Breast epithelium (tissue), 4 donors: Measurements from ENCODE around the gene LPGAT1. TPM values are rescaled to one million over a fixed set of nuclear protein-coding genes. Genes with fewer than 3 reads are reported as not detected.

Experiments used
- DNase-seq, 2 donors: peaks; one replicate each; pipeline ENCODE4 v3.0.0-alpha.2; 2019; ENCODE audit warnings: low spot score in 2 of 2
- H3K27ac ChIP-seq, 2 donors: fragments of 200-600 bp; sonication (generic) in 1 of 2; one replicate each; pipeline ENCODE4 v1.5.1; 2016 to 2019; ENCODE audit warnings: mild to moderate bottlenecking in 1 of 2
- H3K27me3 ChIP-seq, 2 donors: fragments of 200-600 bp; sonication (generic) in 1 of 2; one replicate each; pipeline versions ENCODE4 v1.5.1 to v1.6.0; 2017 to 2019; ENCODE audit warnings: control low read depth in 1 of 2, mild to moderate bottlenecking in 1 of 2
- H3K36me3 ChIP-seq: fragments of 200-600 bp; one replicate; pipeline ENCODE4 v1.5.1; 2019
- H3K4me1 ChIP-seq, 2 donors: fragments of 200-600 bp; sonication (generic); one replicate each; pipeline ENCODE4 v1.5.1; 2016 to 2019; ENCODE audit warnings: control low read depth in 1 of 2
- H3K4me3 ChIP-seq, 3 donors: fragments of 200-600 bp; sonication (generic); 1 replicate in 2 of 3; 2 replicates in 1 of 3; pipeline ENCODE4 v1.5.1; 2016 to 2019; ENCODE audit warnings: mild to moderate bottlenecking in 3 of 3, moderate library complexity in 2 of 3
- H3K9me3 ChIP-seq, 2 donors: fragments of 200-600 bp; sonication (generic) in 1 of 2; one replicate each; pipeline ENCODE4 v1.5.1; 2016 to 2019; ENCODE audit warnings: control low read depth in 1 of 2
- CTCF ChIP-seq, 3 donors: fragments of 450-650 bp; IDR thresholded peaks; one replicate each; pipeline ENCODE4 v1.5.1; 2016 to 2017; ENCODE audit warnings: antibody characterized with exemption in 3 of 3, mild to moderate bottlenecking in 3 of 3, moderate library complexity in 3 of 3
- POLR2A ChIP-seq: fragments of 450-650 bp; IDR thresholded peaks from one replicate; pipeline ENCODE4 v1.6.1; 2016; ENCODE audit warnings: antibody characterized with exemption, mild to moderate bottlenecking, moderate library complexity
- POLR2AphosphoS5 ChIP-seq, 3 donors: sonication (generic); formaldehyde crosslinking; IDR thresholded peaks; one replicate each; pipeline ENCODE4 v1.6.1; 2017; ENCODE audit warnings: antibody characterized with exemption in 3 of 3
- intact Hi-C: fragments of 100-400 bp; cut with DNase I; formaldehyde crosslinking; loops from one replicate; pipeline ENCODE4 v1.15.1; 2023; ENCODE audit warnings: low total_unique reads
- total RNA-seq, 3 donors: library from RNA; depleted of rRNA; stranded (reverse); fragments of >200 nt; gene quantifications; one replicate each; pipeline ENCODE4 v1.1.0, GENCODE V29; 2016

LPGAT1 gene
- total RNA-seq, 3 donors from 2014 or later = 39.0 to 61.1 (median 43.5) TPM

- no peak overlapping the region for H3K27ac ChIP-seq
- TF ChIP-seq POLR2A (no peak), CTCF (IDR thresholded peaks at IDR 0.05) (no peak), POLR2AphosphoS5 (IDR thresholded peaks at IDR 0.05) (no peak)
- H3K9me3 ChIP-seq = no peaks in the 10 kb centered on the region
- H3K4me3 ChIP-seq = no peak overlapping the region
- H3K27me3 ChIP-seq = no peaks in the 10 kb centered on the region
- peaks cover 3% of the 10 kb centered on the region in 2 donors for H3K4me1 ChIP-seq
- H3K36me3 ChIP-seq = no peaks in the 10 kb centered on the region
- no peak for DNase-seq
- intact Hi-C loops = no loop called here
Measured at GRCh38 chr1:211732293-211732980, 98.1 kb downstream of the LPGAT1 start.

- H3K27ac ChIP-seq = no peak overlapping the region
- H3K36me3 ChIP-seq = no peaks in the 10 kb centered on the region
- intact Hi-C loops = no loop called here
- TF ChIP-seq CTCF (IDR thresholded peaks at IDR 0.05) (no peak), POLR2AphosphoS5 (IDR thresholded peaks at IDR 0.05) (no peak), POLR2A (no peak)
- H3K27me3 ChIP-seq = no peaks in the 10 kb centered on the region
- H3K4me1 ChIP-seq = peaks cover 3% of the 10 kb centered on the region in 2 donors
- H3K4me3 ChIP-seq = no peak overlapping the region
- DNase-seq = no peak
- H3K9me3 ChIP-seq = no peaks in the 10 kb centered on the region
Measured at GRCh38 chr1:211731456-211732292, 98.9 kb downstream of the LPGAT1 start.

GRCh38 chr1:211730347-211730746, 100.2 kb downstream of the LPGAT1 start:
- intact Hi-C loops = no loop called here
- no peaks in the 10 kb centered on the region for H3K4me1 ChIP-seq
- no peak for DNase-seq
- TF ChIP-seq CTCF (IDR thresholded peaks at IDR 0.05) (no peak), POLR2A (no peak), POLR2AphosphoS5 (IDR thresholded peaks at IDR 0.05) (no peak)
- no peaks in the 10 kb centered on the region for H3K36me3 ChIP-seq
- H3K4me3 ChIP-seq = no peak overlapping the region
- H3K27ac ChIP-seq = no peak overlapping the region
- H3K27me3 ChIP-seq = no peaks in the 10 kb centered on the region
- no peaks in the 10 kb centered on the region for H3K9me3 ChIP-seq

- no peaks in the 10 kb centered on the region for H3K9me3 ChIP-seq
- no peak overlapping the region for H3K4me3 ChIP-seq
- intact Hi-C loops = no loop called here
- no peak for DNase-seq
- H3K4me1 ChIP-seq = no peaks in the 10 kb centered on the region
- no peak for TF ChIP-seq POLR2AphosphoS5 (IDR thresholded peaks at IDR 0.05)
- no peak for TF ChIP-seq CTCF (IDR thresholded peaks at IDR 0.05)
- no peak for TF ChIP-seq POLR2A
- H3K27ac ChIP-seq = no peak overlapping the region
- H3K27me3 ChIP-seq = no peaks in the 10 kb centered on the region
- H3K36me3 ChIP-seq = no peaks in the 10 kb centered on the region
Measured at GRCh38 chr1:211729238-211729637, 101.3 kb downstream of the LPGAT1 start.

- intact Hi-C loops = no loop called here
- no peaks in the 10 kb centered on the region for H3K4me1 ChIP-seq
- no peak for TF ChIP-seq POLR2AphosphoS5 (IDR thresholded peaks at IDR 0.05)
- TF ChIP-seq CTCF (IDR thresholded peaks at IDR 0.05) = no peak
- no peak for TF ChIP-seq POLR2A
Measured at GRCh38 chr1:211726467-211726995, 104.0 kb downstream of the LPGAT1 start.

More at GRCh38 chr1:211726467-211726995, 104.0 kb downstream of the LPGAT1 start:
- no peaks in the 10 kb centered on the region for H3K36me3 ChIP-seq
- H3K27ac ChIP-seq = no peak overlapping the region
- no peaks in the 10 kb centered on the region for H3K9me3 ChIP-seq
- no peak for DNase-seq
- no peaks in the 10 kb centered on the region for H3K27me3 ChIP-seq
- no peak overlapping the region for H3K4me3 ChIP-seq
